ENCODE data around the gene CD8B.
A peak's percentile ranks its signal among the peaks of the same experiment; 100 is the strongest.
"Not testable (repeated sequence)": the region's sequence is repeated elsewhere in the genome, so short reads cannot be mapped to it uniquely, and the experiment has no call there.

Gene CD8B

GRCh38 chr2:86835548-86835889 is 26.2 kb downstream of the CD8B start:
- DNase-seq, result not testable (repeated sequence)

DNA sequence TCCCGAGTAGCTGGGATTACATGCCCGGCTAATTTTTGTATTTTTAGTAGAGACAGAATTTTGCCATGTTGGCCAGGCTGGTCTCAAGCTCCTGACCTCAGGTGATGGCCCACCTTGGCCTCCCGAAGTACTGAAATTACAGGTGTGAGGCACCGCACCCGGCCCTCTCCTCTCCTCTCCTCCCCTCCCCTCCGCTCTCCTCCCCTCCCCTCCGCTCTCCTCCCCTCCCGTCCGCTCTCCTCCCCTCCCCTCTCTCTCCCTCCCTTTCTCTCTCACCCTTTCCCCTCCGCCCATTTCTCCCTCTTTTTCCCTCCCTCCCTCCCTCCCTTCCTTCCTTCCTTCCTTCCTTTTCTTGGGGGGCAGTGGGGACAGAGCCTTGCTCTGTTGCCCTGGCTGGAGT is 28.4 kb downstream of the CD8B start:
- no peak for DNase-seq

GRCh38 chr2:86832334-86833096 is 29.2 kb downstream of the CD8B start:
- DNase-seq, result no peak

- DNase-seq, result no peak
Observed at GRCh38 chr2:86831537-86831936, 30.1 kb downstream of the CD8B start.

DNA sequence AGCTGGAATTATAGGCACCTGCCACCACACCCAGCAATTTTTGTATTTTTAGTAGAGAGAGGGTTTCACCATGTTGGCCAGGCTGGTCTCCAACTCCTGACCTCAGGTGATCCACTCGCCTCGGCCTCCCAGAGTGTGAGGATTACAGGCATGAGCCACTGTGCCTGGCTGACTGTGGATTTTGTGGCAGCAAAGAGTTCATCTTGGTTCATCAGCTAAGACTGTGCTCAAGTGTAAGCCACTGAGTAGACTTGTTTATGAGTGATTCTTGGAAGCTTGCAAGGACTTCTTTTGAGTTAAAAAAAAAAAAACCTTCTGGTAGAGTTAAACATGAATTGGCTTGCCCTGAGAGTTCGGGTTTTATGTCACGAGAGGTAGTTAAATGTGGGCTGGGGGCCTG is 34.7 kb downstream of the CD8B start:
- no peak for DNase-seq

- DNase-seq, result peak; percentile 79
Observed at GRCh38 chr2:86825693-86826381, 35.8 kb downstream of the CD8B start.

DNA sequence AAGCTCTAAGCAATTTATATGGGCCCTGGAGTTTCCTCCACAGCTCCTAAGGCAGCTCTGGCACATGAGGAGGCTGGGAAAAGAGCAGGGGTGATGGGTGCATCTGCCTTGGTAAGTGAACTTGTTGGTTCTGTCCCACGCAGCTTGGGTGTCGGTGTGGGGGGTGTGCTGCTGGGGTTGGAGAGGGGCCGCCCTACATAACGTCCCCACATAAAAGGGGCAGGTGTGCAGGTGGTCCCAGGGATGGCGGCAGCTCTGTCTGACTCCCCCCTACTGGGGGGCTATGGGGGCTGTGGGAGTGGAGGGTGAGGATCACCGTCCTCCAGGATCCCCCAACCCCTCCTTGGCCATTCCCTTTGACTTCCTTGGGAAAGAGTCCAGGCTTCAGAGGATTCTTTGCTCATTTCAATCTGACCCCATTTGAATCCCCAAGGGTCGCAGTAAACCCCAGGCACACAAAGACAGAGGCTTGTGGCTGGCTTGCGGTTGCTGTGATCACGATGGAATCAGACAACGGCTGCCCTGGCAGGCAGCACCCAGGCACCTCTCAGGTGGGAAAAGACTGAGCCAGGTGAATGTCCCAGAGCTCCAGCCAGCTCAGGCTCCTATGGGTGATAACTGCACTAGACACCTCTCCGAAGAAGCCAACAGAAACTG is 36.5 kb downstream of the CD8B start:
- DNase-seq, result no peak

GRCh38 chr2:86822668-86823345 is 38.9 kb downstream of the CD8B start:
- no peak for DNase-seq

GRCh38 chr2:86821842-86822241 is 39.8 kb downstream of the CD8B start:
- DNase-seq, result no peak

DNA sequence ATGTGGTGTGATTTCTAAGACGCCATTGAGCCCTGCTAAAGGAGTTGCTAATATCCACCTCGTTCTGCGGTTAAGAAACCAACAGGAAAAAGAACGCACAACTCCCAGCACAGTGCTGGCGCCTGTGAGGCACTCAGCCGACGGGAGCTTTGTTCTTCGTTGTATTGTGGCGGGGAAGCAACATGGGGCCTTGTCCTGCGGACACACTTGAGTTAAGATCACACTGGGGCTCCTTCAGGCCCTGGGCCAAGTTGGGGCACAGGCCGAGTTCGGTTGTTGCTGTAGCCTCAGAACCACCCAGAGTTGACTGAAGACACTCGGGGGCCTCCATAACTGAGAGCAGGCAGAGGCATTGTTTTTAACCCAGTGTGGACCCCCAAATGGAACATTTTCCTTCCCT is 40.4 kb downstream of the CD8B start:
- no peak for DNase-seq

- DNase-seq, result no peak
Observed at GRCh38 chr2:86818957-86819356, 42.7 kb downstream of the CD8B start.

DNA sequence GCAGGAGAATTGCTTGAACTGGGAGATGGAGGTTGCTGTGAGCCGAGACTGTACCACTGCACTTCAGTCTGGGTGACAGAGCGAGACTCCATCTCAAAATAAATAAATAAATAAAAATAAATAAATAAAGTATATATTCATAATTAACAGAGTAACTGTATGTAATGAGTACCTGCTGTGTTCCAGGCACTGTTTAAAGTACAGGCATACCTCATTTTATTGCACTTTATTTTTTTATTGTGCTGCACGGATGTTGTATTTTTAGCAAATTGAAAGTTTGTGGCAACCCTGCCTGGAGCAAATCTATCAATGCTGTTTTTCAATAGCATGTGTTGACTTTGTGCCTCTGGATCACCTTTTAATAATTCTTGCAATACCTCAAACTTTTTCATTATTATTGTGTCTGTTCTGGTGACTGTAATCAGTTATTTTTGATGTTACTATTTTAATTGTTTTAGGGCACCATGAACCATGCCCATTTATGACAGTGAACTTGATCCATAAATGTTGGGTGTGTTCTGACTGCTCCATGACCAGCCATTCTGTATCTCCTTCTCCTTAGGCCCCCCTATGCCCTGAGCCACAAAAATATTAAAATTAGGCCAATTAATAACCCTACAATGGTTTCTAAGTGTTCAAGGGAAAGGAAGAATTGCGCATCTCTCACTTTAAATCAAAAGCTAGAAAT is 43.4 kb downstream of the CD8B start:
- DNase-seq, result no peak

DNA sequence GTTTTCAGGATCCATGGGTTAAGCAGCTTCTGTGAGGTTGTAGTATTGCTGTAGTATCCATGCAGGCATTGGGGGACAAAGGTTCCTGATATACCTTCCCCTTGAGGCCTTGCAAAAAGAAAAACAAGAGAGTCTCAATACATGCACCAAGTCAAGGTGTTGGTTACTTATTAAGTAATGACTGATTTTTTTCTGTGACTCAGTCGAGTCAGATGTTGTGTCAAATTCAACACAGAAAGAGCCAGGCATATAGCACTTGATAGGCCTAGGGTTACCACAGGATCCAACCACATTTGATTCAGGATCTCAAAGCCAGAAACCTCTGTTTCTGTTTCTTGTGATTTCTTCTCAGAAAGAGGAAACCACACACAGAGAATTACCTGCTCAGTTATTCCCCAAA is 46.1 kb downstream of the CD8B start:
- DNase-seq, result peak; percentile 30

DNA sequence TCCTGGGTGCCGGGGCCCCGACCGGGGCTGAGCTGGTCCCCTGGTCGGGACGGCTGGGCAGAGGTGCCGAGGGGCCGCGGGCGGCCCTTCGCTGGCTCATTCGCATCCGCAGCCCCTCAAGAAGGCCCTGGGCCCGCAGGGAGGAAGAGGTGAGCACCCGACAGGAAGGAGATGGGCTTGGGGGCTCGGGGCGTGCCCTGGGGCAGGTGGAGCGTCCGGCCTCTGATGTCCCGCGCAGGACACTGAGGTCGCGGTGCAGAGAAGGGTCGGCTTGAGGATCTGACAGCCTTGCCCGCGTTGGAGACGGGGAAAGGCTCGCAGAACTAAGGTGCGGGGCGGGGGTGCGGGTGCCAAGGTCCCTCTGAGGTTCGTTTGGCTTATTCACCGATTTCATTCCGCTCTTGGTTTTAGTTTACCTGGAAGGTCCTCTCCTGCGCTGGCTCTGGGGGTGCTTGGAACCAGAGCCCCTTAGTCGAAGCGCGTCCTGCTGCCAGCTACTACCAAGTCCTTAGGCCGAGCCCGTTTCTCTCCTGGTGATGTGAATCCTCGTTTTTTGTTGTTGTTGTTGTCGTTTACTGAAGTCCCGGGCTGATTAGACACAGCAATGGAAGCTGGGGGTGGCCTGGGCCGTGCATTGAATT is 52.1 kb downstream of the CD8B start:
- DNase-seq, result peak; percentile 37

DNA sequence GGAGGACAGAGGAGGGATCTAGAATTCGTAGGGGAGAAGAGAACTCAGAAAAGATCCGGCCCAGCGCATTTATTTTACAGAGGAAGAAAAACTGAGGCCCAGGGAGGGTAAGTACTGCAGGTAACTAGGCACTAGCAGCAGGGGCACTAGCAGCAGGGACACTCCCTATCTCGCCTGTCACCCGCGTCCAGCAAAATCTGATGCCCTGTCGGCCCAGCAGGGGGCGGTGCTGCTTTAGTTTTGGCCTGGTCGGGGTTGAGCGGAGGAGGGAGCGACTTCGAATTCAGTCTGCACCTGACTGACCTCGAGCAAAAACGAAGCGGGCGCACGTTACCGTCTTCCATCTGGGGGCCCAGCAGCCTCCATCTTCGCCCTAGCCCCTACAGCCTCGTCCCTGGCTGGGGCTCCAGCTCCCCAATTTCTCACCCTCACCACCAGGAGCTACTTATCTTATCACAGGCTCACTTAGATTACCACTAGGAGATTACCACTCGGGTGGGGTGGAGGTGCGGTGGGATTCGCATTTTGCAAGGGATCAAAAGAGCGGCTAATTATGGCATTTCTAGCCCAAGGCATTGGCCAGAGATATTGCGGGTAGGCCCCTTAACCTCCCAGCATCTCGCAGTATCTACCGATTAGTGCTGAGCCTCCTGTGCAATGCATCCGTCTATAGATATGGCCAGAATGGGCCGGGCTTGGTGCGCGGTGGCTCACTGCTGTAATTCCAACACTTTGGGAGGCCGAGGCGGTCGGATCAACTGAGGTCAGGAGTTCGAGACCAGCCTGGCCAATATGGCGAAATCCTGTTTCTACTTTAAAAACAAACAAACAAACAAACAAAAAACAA is 53.1 kb downstream of the CD8B start:
- peak; percentile 94 for DNase-seq

- DNase-seq, result peak; percentile 69
Observed at GRCh38 chr2:86807468-86808275, 54.0 kb downstream of the CD8B start.

DNA sequence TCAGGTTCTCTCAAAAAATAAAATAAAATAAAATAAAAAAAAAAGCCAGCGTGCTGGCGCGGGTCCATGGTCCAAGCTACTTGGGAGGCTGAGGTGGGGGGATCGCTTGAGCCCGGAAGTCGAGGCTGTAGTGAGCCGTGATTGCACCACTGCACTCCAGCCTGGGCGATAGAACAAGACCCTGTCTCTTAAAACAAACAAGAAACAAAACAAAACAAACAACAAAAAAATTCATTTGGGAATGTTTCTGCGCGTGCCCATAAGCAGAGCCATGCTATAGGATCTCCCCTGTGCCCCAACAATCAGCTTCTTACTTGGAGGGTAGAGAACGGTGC is 54.6 kb downstream of the CD8B start:
- no peak for DNase-seq

- no peak for DNase-seq
Observed at GRCh38 chr2:86806059-86806857, 55.4 kb downstream of the CD8B start.

GRCh38 chr2:86800856-86801567 is 60.7 kb downstream of the CD8B start:
- DNase-seq, result no peak

All from CD4-positive, alpha-beta T cell treated with Interleukin-12 subunit alpha and Interleukin-12 subunit beta, for 1 hour (primary cell).